HL-60 (cell line): ENCODE measurements around the gene IL15.

Experiments used
- DNase-seq, 2 experiments: peaks; one replicate each; pipeline ENCODE4 v3.0.0-alpha.2; 2010 to 2020; ENCODE audit warnings: low read depth in 1 of 2, low spot score in 1 of 2
- H3K27ac ChIP-seq: fragments of 250-450 bp; sonication (Bioruptor Pico); replicated peaks from 2 replicates; pipeline ENCODE4 v1.5.1; 2020; ENCODE audit warnings: mild to moderate bottlenecking, moderate library complexity
- H3K27me3 ChIP-seq: fragments of 250-450 bp; sonication (Bioruptor Pico); 2 replicates; pipeline ENCODE4 v1.5.1; 2021; ENCODE audit warnings: mild to moderate bottlenecking, moderate library complexity; ENCODE audit not compliant: insufficient read depth, poor library complexity, severe bottlenecking
- H3K4me3 ChIP-seq: replicated peaks from 2 replicates; pipeline ENCODE4 v1.5.1; 2011; ENCODE audit warnings: mild to moderate bottlenecking, control low read depth, low read length; ENCODE audit not compliant: insufficient read depth
- GABPA ChIP-seq: IDR thresholded peaks from 2 replicates; pipeline ENCODE4 v1.6.1; 2012; ENCODE audit warnings: low read depth
- POLR2AphosphoS5 ChIP-seq: IDR thresholded peaks from 2 replicates; pipeline ENCODE4 v1.6.1; 2012; ENCODE audit warnings: low read depth
- SPI1 ChIP-seq: IDR thresholded peaks from 2 replicates; pipeline ENCODE4 v1.6.1; 2012; ENCODE audit warnings: low read depth, mild to moderate bottlenecking, borderline replicate concordance
- TF ChIP-seq, protein P1 (sequence below): IDR thresholded peaks from 2 replicates; pipeline ENCODE4 v1.6.1; 2012; ENCODE audit warnings: low read depth; ENCODE audit not compliant: insufficient replicate concordance
- TF ChIP-seq, protein P2 (sequence below): IDR thresholded peaks from one replicate; pipeline ENCODE4 v1.5.1; 2011; ENCODE audit warnings: low read length, control low read depth, inconsistent platforms; ENCODE audit not compliant: insufficient read depth

IL15 gene

DNA sequence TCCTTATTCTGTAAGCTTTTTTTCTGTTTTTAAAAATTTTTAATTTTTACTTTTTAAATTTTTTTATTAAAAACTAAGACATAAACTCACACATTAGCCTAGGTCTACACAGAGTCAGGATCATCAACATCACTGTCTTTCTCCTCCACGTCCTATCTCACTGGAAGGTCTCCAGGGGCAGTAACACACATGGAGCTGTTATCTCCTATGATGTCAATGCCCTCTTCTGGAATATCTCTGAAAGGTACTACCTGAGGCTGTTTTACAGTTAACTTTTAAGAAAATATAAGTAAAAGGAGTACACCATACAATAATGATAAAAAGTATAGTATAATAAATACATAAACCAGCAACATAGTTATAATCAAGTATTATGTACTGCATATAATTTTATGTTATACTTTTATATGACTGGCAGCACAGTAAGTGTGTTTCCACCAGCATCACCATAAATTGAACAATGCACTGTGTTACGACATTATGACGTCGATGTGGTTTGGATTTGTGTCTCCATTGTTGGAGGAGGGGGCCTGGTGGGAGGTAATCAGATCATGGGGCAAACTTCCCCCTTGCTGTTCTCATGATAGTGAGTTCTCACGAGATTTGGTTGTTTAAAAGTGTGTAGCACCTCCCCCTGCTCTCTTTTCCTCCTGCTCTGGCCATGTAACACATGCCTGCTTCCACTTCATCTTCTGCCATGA lies 21.3 kb downstream of the IL15 start:
- Histone ChIP-seq H3K4me3 (no peak overlapping the region), H3K27ac (no peak overlapping the region), H3K27me3 (no peaks in the 10 kb centered on the region)
- DNase-seq, result no peak
- TF ChIP-seq POLR2AphosphoS5 (no peak), GABPA (no peak), SPI1 (no peak)
- TF ChIP-seq, protein P1, sequence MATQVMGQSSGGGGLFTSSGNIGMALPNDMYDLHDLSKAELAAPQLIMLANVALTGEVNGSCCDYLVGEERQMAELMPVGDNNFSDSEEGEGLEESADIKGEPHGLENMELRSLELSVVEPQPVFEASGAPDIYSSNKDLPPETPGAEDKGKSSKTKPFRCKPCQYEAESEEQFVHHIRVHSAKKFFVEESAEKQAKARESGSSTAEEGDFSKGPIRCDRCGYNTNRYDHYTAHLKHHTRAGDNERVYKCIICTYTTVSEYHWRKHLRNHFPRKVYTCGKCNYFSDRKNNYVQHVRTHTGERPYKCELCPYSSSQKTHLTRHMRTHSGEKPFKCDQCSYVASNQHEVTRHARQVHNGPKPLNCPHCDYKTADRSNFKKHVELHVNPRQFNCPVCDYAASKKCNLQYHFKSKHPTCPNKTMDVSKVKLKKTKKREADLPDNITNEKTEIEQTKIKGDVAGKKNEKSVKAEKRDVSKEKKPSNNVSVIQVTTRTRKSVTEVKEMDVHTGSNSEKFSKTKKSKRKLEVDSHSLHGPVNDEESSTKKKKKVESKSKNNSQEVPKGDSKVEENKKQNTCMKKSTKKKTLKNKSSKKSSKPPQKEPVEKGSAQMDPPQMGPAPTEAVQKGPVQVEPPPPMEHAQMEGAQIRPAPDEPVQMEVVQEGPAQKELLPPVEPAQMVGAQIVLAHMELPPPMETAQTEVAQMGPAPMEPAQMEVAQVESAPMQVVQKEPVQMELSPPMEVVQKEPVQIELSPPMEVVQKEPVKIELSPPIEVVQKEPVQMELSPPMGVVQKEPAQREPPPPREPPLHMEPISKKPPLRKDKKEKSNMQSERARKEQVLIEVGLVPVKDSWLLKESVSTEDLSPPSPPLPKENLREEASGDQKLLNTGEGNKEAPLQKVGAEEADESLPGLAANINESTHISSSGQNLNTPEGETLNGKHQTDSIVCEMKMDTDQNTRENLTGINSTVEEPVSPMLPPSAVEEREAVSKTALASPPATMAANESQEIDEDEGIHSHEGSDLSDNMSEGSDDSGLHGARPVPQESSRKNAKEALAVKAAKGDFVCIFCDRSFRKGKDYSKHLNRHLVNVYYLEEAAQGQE, result no peak
- TF ChIP-seq, protein P2, sequence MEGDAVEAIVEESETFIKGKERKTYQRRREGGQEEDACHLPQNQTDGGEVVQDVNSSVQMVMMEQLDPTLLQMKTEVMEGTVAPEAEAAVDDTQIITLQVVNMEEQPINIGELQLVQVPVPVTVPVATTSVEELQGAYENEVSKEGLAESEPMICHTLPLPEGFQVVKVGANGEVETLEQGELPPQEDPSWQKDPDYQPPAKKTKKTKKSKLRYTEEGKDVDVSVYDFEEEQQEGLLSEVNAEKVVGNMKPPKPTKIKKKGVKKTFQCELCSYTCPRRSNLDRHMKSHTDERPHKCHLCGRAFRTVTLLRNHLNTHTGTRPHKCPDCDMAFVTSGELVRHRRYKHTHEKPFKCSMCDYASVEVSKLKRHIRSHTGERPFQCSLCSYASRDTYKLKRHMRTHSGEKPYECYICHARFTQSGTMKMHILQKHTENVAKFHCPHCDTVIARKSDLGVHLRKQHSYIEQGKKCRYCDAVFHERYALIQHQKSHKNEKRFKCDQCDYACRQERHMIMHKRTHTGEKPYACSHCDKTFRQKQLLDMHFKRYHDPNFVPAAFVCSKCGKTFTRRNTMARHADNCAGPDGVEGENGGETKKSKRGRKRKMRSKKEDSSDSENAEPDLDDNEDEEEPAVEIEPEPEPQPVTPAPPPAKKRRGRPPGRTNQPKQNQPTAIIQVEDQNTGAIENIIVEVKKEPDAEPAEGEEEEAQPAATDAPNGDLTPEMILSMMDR, result no peak

DNA sequence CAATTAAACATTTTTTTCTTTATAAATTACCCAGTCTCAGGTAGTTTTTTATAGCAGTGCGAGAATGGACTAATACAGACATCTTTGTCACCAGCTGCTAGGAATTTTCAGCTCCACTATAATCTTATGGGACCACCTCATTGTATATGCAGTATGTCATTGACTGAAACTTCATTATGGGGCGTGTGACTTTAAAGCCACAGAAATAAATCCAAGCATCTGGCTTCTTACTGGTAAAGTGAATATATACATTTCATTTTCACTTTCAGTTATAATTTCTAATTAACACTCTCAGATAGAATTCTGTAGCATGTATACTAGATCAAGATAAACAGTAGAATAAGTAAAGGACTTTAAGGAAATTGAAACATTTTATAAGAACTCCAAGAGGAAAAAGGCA lies 21.9 kb downstream of the IL15 start:
- Histone ChIP-seq H3K27me3 (no peaks in the 10 kb centered on the region), H3K4me3 (no peak overlapping the region), H3K27ac (no peak overlapping the region)
- TF ChIP-seq GABPA (no peak), POLR2AphosphoS5 (no peak), SPI1 (no peak)
- TF ChIP-seq, protein P2, result no peak
- TF ChIP-seq, protein P1, result no peak
- DNase-seq, result no peak

DNA sequence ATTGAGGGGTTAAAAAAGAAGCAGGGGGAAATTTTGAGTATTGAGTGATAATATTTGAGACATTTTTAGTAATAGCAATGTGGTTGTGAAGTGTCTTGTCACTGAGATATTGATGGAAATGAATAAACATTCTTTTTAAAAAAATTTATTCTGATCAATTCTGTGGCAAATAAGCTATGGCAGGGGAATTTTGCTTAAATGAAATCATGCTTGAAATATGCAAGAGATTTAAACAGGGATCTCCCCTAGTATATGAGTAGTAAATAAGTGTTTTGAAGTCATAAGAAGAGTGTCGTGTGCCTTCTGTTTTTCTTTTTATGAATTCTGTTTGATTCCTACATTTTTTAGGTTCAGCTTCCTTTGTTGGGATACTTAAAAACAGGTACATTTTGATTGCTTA lies 23.2 kb downstream of the IL15 start:
- H3K27ac ChIP-seq, result no peak overlapping the region
- H3K27me3 ChIP-seq, result no peaks in the 10 kb centered on the region
- H3K4me3 ChIP-seq, result no peak overlapping the region
- TF ChIP-seq, protein P1, result no peak
- TF ChIP-seq SPI1 (no peak), POLR2AphosphoS5 (no peak), GABPA (no peak)
- TF ChIP-seq, protein P2, result no peak
- no peak for DNase-seq
